WTC11 (cell line): ENCODE measurements around the gene MGAT4C. TPM values are rescaled to one million over a fixed set of nuclear protein-coding genes. Genes with fewer than 3 reads are reported as not detected.

ENCODE experiments used
- ATAC-seq: fragments of 200-7000 bp; cut with Tn5 transposase; 2 replicates; pipeline ENCODE4 v1.10.0; 2021; ENCODE audit warnings: mild to moderate bottlenecking, moderate library complexity
- CTCF ChIA-PET: fragments of 300-600 bp; sonication (Branson Sonifier 250); formaldehyde crosslinking; loops from one replicate; lab custom pipeline; 2021; ENCODE audit warnings: antibody characterized with exemption; lab: Charles Lee
- POLR2A ChIA-PET: fragments of 350-600 bp; sonication (Branson Sonifier 250); formaldehyde crosslinking; loops from one replicate; lab custom pipeline; 2021; ENCODE audit warnings: antibody characterized with exemption; lab: Charles Lee
- DNase-seq: peaks from one replicate; pipeline ENCODE4 v3.0.0; 2021; ENCODE audit warnings: low spot score
- H3K27ac Mint-ChIP-seq: 2 replicates; pipeline ENCODE4 v1.8.0; 2021; ENCODE audit warnings: mixed read lengths
- H3K27me3 Mint-ChIP-seq: 2 replicates; pipeline ENCODE4 v1.8.0; 2021; ENCODE audit warnings: low read depth, mild to moderate bottlenecking, moderate library complexity, mixed read lengths
- H3K36me3 Mint-ChIP-seq: 2 replicates; pipeline ENCODE4 v1.8.0; 2021; ENCODE audit warnings: mixed read lengths
- H3K4me1 Mint-ChIP-seq: 2 replicates; pipeline ENCODE4 v1.8.0; 2022; ENCODE audit warnings: mixed read lengths
- H3K4me3 Mint-ChIP-seq: 2 replicates; pipeline ENCODE4 v1.8.0; 2021; ENCODE audit warnings: mild to moderate bottlenecking, moderate library complexity, mixed read lengths
- H3K9me3 Mint-ChIP-seq: 2 replicates; pipeline ENCODE4 v1.8.0; 2021; ENCODE audit warnings: mixed read lengths
- AR ChIP-seq: fragments of 250-450 bp; sonication (Bioruptor Pico); IDR thresholded peaks from 2 replicates; pipeline ENCODE4 v1.9.0; 2021; ENCODE audit warnings: mild to moderate bottlenecking
- ATF1 ChIP-seq: sonication (generic); formaldehyde crosslinking; IDR thresholded peaks from 2 replicates; pipeline ENCODE4 v1.8.1; 2023; ENCODE audit warnings: mild to moderate bottlenecking, moderate library complexity, missing genetic modification reagents
- ELF4 ChIP-seq: sonication (generic); formaldehyde crosslinking; IDR thresholded peaks from 2 replicates; pipeline ENCODE4 v1.8.1; 2022; ENCODE audit warnings: low read depth, mild to moderate bottlenecking, moderate library complexity, missing genetic modification reagents
- ESRRA ChIP-seq: sonication (generic); formaldehyde crosslinking; IDR thresholded peaks from 2 replicates; pipeline ENCODE4 v1.8.1; 2022; ENCODE audit warnings: mild to moderate bottlenecking, missing genetic modification reagents, borderline replicate concordance
- ETV6 ChIP-seq: sonication (generic); formaldehyde crosslinking; IDR thresholded peaks from 2 replicates; pipeline ENCODE4 v1.8.1; 2022; ENCODE audit warnings: mild to moderate bottlenecking, missing genetic modification reagents
- FOXJ3 ChIP-seq: sonication (generic); formaldehyde crosslinking; IDR thresholded peaks from 2 replicates; pipeline ENCODE4 v1.9.0; 2021; ENCODE audit warnings: missing genetic modification reagents, mild to moderate bottlenecking, borderline replicate concordance
- FOXK1 ChIP-seq: sonication (generic); formaldehyde crosslinking; IDR thresholded peaks from 2 replicates; pipeline ENCODE4 v1.8.0; 2022; ENCODE audit warnings: mild to moderate bottlenecking, moderate library complexity, missing genetic modification reagents
- GABPB1 ChIP-seq: sonication (generic); formaldehyde crosslinking; IDR thresholded peaks from 2 replicates; pipeline ENCODE4 v1.8.1; 2023; ENCODE audit warnings: mild to moderate bottlenecking, missing genetic modification reagents
- IRF2 ChIP-seq: sonication (generic); formaldehyde crosslinking; IDR thresholded peaks from 2 replicates; pipeline ENCODE4 v1.8.0; 2022; ENCODE audit warnings: low read depth, missing genetic modification reagents, borderline replicate concordance
- MXD4 ChIP-seq: fragments of 250-450 bp; sonication (Bioruptor Pico); IDR thresholded peaks from 2 replicates; pipeline ENCODE4 v1.8.0; 2021; ENCODE audit warnings: mild to moderate bottlenecking, moderate library complexity, borderline replicate concordance
- NFATC4 ChIP-seq: fragments of 250-450 bp; sonication (Bioruptor Pico); IDR thresholded peaks from 2 replicates; pipeline ENCODE4 v1.9.0; 2021; ENCODE audit warnings: mild to moderate bottlenecking
- NFE2L1 ChIP-seq: sonication (generic); formaldehyde crosslinking; IDR thresholded peaks from 2 replicates; pipeline ENCODE4 v1.8.1; 2023; ENCODE audit warnings: missing genetic modification reagents
- PRRX2 ChIP-seq: fragments of 250-450 bp; sonication (Bioruptor Pico); IDR thresholded peaks from 2 replicates; pipeline ENCODE4 v1.8.0; 2021; ENCODE audit warnings: mild to moderate bottlenecking
- ZBTB21 ChIP-seq: sonication (generic); formaldehyde crosslinking; IDR thresholded peaks from 2 replicates; pipeline ENCODE4 v1.8.1; 2023; ENCODE audit warnings: mild to moderate bottlenecking, missing genetic modification reagents, borderline replicate concordance
- ZNF121 ChIP-seq: sonication (generic); formaldehyde crosslinking; IDR thresholded peaks from 2 replicates; pipeline ENCODE4 v1.8.0; 2023; ENCODE audit warnings: missing genetic modification reagents
- ZNF317 ChIP-seq: sonication (generic); formaldehyde crosslinking; IDR thresholded peaks from 2 replicates; pipeline ENCODE4 v1.8.1; 2023; ENCODE audit warnings: low read depth, mild to moderate bottlenecking, moderate library complexity, missing genetic modification reagents, borderline replicate concordance
- ZNF416 ChIP-seq: fragments of 250-450 bp; sonication (Bioruptor Pico); IDR thresholded peaks from 2 replicates; pipeline ENCODE4 v1.9.0; 2021; ENCODE audit warnings: mild to moderate bottlenecking, inconsistent platforms
- ZNF512 ChIP-seq: sonication (generic); formaldehyde crosslinking; IDR thresholded peaks from 2 replicates; pipeline ENCODE4 v1.8.1; 2022; ENCODE audit warnings: missing genetic modification reagents, borderline replicate concordance
- total RNA-seq: library from RNA; stranded (reverse); gene quantifications from 3 replicates; pipeline ENCODE4 v1.2.3, GENCODE V29; 2021
- TF ChIP-seq, protein P1 (sequence below): sonication (generic); formaldehyde crosslinking; IDR thresholded peaks from 2 replicates; pipeline ENCODE4 v1.8.0; 2023; ENCODE audit warnings: missing genetic modification reagents, mild to moderate bottlenecking, borderline replicate concordance
- TF ChIP-seq, protein P2 (sequence below): fragments of 250-450 bp; sonication (Bioruptor Pico); IDR thresholded peaks from 2 replicates; pipeline ENCODE4 v1.9.0; 2021; ENCODE audit warnings: moderate library complexity, mild to moderate bottlenecking, inconsistent platforms, borderline replicate concordance
- TF ChIP-seq, protein P3 (sequence below): sonication (generic); formaldehyde crosslinking; IDR thresholded peaks from 2 replicates; pipeline ENCODE4 v1.8.1; 2022; ENCODE audit warnings: mild to moderate bottlenecking, moderate library complexity, missing genetic modification reagents
- TF ChIP-seq, protein P4 (sequence below): sonication (generic); formaldehyde crosslinking; IDR thresholded peaks from 2 replicates; pipeline ENCODE4 v1.8.1; 2022; ENCODE audit warnings: low read depth, missing genetic modification reagents, borderline replicate concordance

The MGAT4C gene
- total RNA-seq, 1 experiment from 2014 or later, result 4.8 TPM

GRCh38 chr12:86216591-86216990, 39.6 kb downstream of the MGAT4C start (continued):
- TF ChIP-seq NFE2L1 (CRISPR knock-in tag) (no peak), ZNF512 (no peak)

DNA sequence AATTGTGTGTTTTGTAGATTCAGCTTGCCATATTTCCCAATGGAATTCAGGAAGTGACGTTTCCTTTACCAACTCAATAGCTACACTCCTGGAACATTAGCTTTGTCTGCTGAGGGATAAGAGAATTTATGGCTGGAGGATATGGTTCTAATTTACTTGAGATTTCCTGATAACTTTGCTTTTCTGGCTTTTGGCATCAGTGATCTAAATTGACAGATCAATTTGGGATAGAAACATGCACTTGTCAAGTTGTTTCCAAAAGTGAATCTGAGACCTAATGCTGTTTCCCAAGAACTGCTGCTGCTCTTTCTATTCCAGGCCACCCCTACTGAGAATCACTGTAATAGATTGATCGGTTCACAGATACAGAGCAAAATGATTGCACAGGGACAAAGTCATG, 43.2 kb downstream of the MGAT4C start:
- ChIA-PET CTCF (interaction anchor here (0.9 to 1.2 kb wide), 2 partner anchors 71 to 346 kb away, joined by 4 to 7 read pairs; no protein-coding TSS in a partner anchor), POLR2A (no interaction called here)
- H3K27me3 Mint-ChIP-seq, result no peaks in the 10 kb centered on the region
- ATAC-seq (no peak), DNase-seq (no peak)
- H3K27ac Mint-ChIP-seq, result no peak overlapping the region
- no peak for TF ChIP-seq ESRRA
- TF ChIP-seq ZNF416 (CRISPR knock-in tag), result no peak
- no peak for TF ChIP-seq NFATC4
- no peak for TF ChIP-seq ZNF317 (CRISPR knock-in tag)
- no peak for TF ChIP-seq ATF1 (CRISPR knock-in tag)
- TF ChIP-seq AR (CRISPR knock-in tag), result no peak
- no peak for TF ChIP-seq PRRX2 (CRISPR knock-in tag)
- no peak overlapping the region for H3K4me3 Mint-ChIP-seq
- H3K36me3 Mint-ChIP-seq, result peaks cover 4% of the 10 kb centered on the region
- peaks cover 7% of the 10 kb centered on the region for H3K9me3 Mint-ChIP-seq
- no peaks in the 10 kb centered on the region for H3K4me1 Mint-ChIP-seq

DNA sequence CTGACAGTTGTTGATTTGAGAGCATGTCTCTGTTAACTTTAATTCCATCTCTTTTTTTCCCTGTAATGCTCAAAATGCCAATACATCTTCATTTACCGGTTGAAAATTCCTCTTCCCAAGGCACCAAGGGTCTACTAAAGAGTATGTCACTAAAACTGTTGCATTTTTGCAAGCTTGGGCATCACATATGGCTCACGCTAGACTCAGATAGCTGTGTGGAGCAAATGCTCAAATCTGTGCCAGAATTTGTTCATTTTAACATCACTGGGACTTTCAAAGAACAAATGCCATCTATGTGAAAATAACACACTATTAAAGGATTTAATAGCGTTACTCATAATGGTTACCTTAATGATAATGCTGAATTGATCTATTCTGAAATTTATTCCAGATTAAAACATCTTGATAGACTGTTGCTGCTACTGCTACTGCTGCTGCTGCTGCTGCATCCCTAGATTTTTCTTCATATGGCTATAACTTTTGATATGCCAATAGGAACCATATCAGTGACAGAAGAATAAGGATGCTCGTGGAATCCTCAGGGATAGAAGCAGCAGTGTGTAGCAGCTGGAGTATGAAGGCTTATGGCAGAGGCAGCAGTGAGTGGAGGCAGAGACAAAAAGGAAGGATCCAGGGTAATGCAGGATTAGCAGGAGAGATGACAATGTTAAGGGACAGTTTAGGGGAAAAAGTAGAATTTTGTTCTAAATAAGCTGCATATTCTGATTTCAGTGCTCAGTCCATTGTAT, 57.3 kb downstream of the MGAT4C start:
- no peaks in the 10 kb centered on the region for H3K27me3 Mint-ChIP-seq
- no peak overlapping the region for H3K4me3 Mint-ChIP-seq
- TF ChIP-seq MXD4 (CRISPR knock-in tag) (no peak), FOXJ3 (CRISPR knock-in tag) (no peak), ELF4 (CRISPR knock-in tag) (no peak), IRF2 (no peak), GABPB1 (CRISPR knock-in tag) (no peak), ZNF121 (CRISPR knock-in tag) (no peak), ZBTB21 (CRISPR knock-in tag) (no peak), ESRRA (no peak), FOXK1 (CRISPR knock-in tag) (no peak), ETV6 (CRISPR knock-in tag) (no peak)
- TF ChIP-seq, protein P1, sequence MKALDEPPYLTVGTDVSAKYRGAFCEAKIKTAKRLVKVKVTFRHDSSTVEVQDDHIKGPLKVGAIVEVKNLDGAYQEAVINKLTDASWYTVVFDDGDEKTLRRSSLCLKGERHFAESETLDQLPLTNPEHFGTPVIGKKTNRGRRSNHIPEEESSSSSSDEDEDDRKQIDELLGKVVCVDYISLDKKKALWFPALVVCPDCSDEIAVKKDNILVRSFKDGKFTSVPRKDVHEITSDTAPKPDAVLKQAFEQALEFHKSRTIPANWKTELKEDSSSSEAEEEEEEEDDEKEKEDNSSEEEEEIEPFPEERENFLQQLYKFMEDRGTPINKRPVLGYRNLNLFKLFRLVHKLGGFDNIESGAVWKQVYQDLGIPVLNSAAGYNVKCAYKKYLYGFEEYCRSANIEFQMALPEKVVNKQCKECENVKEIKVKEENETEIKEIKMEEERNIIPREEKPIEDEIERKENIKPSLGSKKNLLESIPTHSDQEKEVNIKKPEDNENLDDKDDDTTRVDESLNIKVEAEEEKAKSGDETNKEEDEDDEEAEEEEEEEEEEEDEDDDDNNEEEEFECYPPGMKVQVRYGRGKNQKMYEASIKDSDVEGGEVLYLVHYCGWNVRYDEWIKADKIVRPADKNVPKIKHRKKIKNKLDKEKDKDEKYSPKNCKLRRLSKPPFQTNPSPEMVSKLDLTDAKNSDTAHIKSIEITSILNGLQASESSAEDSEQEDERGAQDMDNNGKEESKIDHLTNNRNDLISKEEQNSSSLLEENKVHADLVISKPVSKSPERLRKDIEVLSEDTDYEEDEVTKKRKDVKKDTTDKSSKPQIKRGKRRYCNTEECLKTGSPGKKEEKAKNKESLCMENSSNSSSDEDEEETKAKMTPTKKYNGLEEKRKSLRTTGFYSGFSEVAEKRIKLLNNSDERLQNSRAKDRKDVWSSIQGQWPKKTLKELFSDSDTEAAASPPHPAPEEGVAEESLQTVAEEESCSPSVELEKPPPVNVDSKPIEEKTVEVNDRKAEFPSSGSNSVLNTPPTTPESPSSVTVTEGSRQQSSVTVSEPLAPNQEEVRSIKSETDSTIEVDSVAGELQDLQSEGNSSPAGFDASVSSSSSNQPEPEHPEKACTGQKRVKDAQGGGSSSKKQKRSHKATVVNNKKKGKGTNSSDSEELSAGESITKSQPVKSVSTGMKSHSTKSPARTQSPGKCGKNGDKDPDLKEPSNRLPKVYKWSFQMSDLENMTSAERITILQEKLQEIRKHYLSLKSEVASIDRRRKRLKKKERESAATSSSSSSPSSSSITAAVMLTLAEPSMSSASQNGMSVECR, result no peak
- TF ChIP-seq, protein P2, sequence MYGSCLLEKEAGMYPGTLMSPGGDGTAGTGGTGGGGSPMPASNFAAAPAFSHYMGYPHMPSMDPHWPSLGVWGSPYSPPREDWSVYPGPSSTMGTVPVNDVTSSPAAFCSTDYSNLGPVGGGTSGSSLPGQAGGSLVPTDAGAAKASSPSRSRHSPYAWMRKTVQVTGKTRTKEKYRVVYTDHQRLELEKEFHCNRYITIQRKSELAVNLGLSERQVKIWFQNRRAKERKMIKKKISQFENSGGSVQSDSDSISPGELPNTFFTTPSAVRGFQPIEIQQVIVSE (CRISPR knock-in tag), result no peak
- TF ChIP-seq, protein P3, sequence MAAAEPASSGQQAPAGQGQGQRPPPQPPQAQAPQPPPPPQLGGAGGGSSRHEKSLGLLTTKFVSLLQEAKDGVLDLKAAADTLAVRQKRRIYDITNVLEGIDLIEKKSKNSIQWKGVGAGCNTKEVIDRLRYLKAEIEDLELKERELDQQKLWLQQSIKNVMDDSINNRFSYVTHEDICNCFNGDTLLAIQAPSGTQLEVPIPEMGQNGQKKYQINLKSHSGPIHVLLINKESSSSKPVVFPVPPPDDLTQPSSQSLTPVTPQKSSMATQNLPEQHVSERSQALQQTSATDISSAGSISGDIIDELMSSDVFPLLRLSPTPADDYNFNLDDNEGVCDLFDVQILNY (CRISPR knock-in tag), result no peak
- TF ChIP-seq, protein P4, sequence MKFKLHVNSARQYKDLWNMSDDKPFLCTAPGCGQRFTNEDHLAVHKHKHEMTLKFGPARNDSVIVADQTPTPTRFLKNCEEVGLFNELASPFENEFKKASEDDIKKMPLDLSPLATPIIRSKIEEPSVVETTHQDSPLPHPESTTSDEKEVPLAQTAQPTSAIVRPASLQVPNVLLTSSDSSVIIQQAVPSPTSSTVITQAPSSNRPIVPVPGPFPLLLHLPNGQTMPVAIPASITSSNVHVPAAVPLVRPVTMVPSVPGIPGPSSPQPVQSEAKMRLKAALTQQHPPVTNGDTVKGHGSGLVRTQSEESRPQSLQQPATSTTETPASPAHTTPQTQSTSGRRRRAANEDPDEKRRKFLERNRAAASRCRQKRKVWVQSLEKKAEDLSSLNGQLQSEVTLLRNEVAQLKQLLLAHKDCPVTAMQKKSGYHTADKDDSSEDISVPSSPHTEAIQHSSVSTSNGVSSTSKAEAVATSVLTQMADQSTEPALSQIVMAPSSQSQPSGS, result no peak
- ATAC-seq (no peak), DNase-seq (no peak)
- H3K27ac Mint-ChIP-seq, result no peak overlapping the region
- H3K36me3 Mint-ChIP-seq, result no peaks in the 10 kb centered on the region
- ChIA-PET POLR2A (no interaction called here), CTCF (no interaction called here)
- no peaks in the 10 kb centered on the region for H3K9me3 Mint-ChIP-seq
- no peaks in the 10 kb centered on the region for H3K4me1 Mint-ChIP-seq
